Coronary artery (tissue), 2 donors: ENCODE data around the gene CEMP1.

Experiments
- DNase-seq: peaks from one replicate; pipeline ENCODE4 v3.0.0-alpha.2; 2017; ENCODE audit warnings: low spot score
- H3K27ac ChIP-seq, 2 donors: fragments of 200-600 bp; sonication (generic); one replicate each; pipeline ENCODE4 v1.5.1; 2016 to 2019
- H3K4me3 ChIP-seq: fragments of 200-600 bp; sonication (generic); 2 replicates; pipeline ENCODE4 v1.5.1; 2016; ENCODE audit warnings: mild to moderate bottlenecking, moderate library complexity
- TF ChIP-seq, protein P1 (sequence below): fragments of 200-600 bp; sonication (generic); IDR thresholded peaks from one replicate; pipeline ENCODE4 v1.5.1; 2019; ENCODE audit warnings: antibody characterized with exemption

CEMP1 gene

DNA sequence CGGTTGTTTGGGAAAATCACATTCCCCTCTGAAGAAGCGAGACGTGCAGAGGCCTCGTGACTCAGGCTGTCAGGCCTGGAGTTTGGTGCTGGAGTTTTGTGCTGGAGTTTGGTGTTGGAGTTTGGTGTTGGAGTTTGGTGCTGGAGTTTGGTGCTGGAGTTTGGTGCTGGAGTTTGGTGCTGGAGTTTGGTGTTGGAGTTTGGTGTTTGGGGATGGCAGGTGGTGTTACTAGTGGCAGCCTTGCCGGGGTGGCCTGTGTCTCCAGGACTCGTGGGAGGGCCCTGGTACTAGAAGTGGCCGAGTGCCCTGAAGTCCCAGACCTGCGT lies 43.7 kb downstream of the CEMP1 start:
- H3K27ac ChIP-seq, result no peak overlapping the region
- DNase-seq, result no peak

DNA sequence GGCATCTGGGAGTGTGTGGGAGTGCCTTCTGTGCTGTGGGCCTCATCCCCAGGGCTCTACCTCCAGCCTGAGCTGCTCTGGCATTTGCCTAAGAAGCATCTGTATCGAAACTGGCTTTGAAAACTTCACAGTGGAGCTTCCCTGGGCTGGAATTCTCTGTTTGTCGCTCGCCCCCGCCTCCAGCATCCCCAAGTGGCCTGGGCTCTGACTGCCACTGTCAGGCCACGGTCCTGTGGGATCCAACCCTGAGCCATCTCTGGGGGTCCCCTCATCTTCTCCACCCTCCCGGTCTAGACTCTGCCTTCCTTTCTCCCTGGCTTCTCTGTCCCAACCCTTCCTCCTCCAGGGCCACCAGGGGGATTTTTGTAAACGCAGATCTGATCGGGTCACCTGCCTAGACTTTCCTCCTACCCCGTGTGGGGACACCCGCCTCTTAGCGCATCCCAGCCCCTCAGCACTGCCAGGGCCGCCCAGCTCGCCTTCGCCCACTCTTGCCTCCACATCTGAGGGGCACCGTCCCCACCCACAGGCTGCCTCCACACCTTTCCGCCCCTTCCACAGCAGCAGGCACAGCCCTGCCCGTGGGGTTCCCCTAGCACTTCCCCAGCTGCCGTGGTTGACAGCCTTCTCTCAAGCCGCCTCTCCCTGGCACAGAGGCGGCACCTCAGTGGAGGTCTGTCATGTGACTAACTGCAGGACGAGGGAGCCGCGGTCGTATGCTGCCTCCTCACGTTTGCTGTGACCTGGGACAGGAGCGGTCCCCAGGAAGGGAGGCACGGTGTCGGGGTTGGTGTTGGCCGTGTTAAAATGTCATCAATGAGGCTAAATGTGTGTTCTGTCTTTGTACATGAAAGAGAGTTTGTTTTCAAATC lies 44.3 kb downstream of the CEMP1 start:
- H3K4me3 ChIP-seq, result no peak overlapping the region
- DNase-seq, result no peak
- TF ChIP-seq, protein P1, sequence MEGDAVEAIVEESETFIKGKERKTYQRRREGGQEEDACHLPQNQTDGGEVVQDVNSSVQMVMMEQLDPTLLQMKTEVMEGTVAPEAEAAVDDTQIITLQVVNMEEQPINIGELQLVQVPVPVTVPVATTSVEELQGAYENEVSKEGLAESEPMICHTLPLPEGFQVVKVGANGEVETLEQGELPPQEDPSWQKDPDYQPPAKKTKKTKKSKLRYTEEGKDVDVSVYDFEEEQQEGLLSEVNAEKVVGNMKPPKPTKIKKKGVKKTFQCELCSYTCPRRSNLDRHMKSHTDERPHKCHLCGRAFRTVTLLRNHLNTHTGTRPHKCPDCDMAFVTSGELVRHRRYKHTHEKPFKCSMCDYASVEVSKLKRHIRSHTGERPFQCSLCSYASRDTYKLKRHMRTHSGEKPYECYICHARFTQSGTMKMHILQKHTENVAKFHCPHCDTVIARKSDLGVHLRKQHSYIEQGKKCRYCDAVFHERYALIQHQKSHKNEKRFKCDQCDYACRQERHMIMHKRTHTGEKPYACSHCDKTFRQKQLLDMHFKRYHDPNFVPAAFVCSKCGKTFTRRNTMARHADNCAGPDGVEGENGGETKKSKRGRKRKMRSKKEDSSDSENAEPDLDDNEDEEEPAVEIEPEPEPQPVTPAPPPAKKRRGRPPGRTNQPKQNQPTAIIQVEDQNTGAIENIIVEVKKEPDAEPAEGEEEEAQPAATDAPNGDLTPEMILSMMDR, result no peak
- H3K27ac ChIP-seq, result no peak overlapping the region

More for the DNA sequence above, 43.7 kb downstream of the CEMP1 start:
- H3K4me3 ChIP-seq, result no peak overlapping the region
- TF ChIP-seq, protein P1, result no peak

DNA sequence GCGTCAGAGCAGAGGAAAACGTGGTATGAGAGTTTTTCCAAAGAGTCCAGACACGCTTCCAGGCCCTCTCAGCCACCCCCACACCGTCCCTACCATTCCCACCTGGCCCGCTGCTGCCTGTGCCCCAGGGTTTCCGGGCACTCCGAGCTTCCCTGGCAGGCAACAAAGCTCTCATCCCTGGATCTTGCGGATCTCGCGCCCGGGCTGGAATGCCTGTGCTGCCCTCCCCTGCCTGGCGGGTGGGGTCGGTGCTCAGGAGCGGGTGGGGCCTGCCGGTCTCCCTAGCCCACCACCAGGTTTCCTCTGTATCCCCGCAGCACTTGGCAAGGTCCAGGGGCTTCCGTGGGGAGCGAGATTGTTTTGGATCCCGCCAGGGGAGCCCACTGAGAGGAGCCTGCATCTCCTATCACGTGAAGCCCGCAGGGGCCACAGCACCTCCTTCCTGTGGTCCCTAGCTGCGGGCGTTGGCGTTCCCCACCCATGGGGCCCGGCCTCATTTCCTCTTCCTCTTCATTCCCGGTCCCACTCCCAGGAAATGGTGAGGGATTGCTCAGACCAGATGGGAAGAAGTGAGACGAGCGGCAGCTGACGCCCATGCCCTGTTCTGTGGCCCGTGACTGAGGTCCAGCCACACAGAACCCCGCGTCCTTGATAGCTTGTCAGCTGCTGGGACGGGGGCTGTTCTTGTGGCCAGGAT lies 45.2 kb downstream of the CEMP1 start:
- DNase-seq, result no peak
- Histone ChIP-seq H3K27ac (no peak overlapping the region), H3K4me3 (no peak overlapping the region)
- TF ChIP-seq, protein P1, result no peak

DNA sequence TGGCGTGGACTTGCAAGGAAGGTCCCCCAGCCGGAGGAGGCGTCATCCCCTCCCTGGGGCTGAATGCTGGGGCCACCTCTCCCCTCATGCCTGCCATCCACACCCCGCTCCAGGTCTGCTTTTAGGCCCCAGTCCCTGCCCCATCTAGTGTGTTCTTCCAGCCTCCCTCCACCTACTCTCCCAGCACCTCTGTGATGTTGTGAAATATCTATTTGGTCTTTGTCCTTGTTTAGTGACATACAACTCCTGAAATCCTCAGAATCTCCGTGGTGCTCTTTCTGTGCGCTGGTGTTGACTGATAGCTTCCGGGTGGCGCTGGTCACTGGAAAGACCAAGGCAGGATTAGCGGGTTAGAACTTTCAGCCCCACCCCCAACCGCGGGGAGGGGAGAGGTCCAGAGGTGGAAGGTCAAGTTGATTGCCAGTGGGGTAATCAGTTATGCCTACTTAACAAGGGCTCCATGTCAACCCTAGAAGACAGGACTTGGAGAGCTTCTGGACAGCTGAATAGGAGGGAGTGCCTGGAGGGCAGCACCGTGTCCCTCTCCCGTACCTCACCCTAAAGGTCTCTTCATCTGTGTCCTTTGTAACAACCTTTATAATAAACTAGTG lies 46.2 kb downstream of the CEMP1 start:
- TF ChIP-seq, protein P1, result no peak
- no peak overlapping the region for H3K4me3 ChIP-seq
- H3K27ac ChIP-seq, result no peak overlapping the region
- no peak for DNase-seq

DNA sequence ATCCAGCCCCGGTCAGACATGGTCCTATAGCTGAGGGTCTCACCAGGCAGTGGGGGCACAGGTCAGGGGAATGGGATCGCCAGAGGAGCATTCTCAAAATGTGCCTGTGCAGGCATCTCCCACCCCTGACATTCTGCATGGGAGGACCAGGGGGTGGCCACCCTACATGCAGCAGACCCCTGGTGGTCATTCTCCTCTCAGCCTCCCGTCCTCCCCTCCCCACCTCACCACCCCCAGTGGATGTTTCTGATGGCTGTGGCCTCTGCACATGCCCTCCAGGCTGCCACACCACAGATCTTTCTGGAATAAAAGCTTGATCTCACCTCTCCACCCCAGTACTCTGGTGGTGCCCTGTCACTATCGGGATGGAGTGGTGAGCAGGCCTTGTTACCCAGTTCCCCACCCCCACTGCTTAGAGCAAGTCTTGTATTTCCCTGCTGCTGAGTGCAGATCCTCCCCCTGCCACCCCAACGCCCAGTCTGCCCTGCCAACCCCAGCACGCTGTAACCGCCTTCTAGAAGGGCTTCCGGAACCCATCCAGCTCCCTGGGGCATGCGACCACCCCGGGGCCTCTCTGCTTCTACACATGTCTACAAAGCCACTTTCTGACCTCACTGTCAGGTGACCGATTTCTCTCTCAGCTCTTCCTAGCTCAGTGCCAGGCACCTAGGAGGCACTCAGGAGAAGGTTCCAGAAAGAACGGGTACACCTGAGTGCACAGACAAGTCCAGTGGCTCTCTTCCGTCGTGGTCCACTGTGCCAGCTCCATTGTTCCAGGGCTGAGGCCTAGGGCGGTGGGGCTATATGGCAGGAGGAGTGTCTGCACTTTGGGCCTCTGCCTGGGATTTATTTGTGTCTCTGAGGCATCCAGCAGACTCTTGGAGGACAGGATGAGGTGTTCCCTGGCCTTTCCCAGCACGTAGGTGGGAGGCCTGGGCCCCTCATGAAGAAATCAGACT lies 47.0 kb downstream of the CEMP1 start:
- H3K27ac ChIP-seq, result no peak overlapping the region
- no peak for DNase-seq

More for the DNA sequence above, 47.0 kb downstream of the CEMP1 start:
- no peak overlapping the region for H3K4me3 ChIP-seq
- TF ChIP-seq, protein P1, result no peak
